HG03575 (cell line): ENCODE measurements around the gene RDH8.
"Not testable (repeated sequence)": the region's sequence is repeated elsewhere in the genome, so short reads cannot be mapped to it uniquely, and the experiment has no call there.

ENCODE experiments used
- ATAC-seq: cut with Tn5 transposase; IDR thresholded peaks from one replicate; pipeline ENCODE4 v1.9.1; 2021; ENCODE audit not compliant: unreplicated experiment, insufficient number of reproducible peaks, low FRiP score; ENCODE audit errors: extremely low read depth

Gene RDH8

DNA sequence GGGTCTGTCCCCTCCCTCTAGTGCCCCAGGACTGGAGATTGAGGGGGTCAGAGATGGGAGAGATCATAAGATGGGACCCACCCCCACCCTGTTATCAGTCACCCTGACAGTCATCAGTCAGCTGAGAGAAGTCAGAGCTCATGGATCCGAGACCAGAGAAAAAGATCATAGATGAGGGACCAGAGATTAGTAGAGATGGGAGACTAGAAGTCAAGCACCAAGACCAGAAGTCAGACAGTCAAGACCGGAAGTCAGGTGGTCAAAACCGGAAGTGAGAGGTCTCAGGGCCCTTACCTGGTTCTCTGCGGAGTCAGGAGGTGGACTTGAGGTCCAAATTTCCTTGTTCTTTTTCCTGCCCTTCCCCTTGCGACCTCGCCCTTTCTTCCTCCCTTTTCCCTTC lies 10.0 kb upstream of the RDH8 start:
- ATAC-seq, result no peak

DNA sequence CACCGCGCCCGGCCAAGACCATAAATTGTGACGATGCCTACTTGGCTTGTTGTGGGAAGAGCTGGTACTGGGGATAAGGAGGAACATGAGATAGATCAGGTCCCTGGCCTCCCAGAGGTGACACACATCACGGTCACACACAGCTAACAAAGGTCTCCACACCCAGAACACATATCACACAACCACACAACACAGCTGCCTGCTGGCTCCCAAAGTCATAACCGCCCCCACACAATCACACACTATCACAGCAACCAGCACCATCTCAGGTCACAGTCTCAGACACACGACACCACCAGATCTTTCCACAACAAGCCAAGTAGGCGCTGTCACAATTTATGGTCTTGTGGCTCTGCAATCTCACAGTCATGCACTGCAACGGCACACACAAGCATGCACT lies 8.7 kb upstream of the RDH8 start:
- ATAC-seq, result no peak

GRCh38 chr19:10005632-10006334 lies 7.5 kb upstream of the RDH8 start:
- ATAC-seq, result no peak

DNA sequence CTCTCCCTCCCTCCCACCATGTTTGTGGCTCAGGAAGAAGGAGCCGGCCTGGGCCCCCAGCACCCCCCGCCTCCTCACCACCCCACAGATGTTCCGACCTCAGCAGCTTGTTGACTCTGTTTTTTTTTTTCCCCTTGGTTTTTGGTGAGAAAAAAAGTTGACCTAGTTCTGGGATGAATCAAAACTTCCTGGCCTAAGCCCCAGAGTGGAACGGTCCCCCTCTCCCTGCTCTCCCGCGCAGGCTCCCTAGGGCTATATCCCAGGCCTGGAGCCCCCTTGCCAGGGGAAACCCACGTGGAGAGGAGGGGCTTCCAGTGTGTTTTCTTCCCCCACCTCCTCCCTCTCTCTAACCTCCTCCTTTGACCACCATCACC lies 7.0 kb upstream of the RDH8 start:
- ATAC-seq, result no peak

DNA sequence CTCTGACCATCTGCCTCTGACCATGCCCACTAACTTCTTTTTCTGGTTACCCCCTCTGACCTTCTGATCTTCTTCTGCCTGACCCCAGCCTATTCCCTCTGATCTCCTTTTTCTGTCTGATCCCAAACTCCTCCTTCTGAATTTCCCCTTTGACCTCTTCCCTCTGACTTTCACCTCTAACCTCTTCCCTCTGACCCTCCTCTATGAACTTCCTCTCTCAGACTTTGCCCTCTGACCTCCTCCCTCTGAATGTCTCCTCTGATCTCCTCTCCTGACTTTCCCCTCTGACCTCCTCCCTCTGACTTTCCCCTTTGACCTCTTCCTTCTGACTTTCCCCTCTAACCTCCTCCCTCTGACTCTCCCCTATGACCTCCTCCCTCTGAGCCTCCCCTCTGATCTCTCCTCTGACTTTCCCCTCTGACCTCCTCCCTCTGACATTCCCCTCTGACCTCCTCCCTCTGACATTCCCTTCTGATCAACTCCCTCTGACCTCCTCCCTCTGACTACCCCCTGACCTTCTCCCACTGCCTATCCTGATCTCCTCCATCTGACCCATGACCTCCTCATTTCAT lies 6.4 kb upstream of the RDH8 start:
- ATAC-seq, result no peak

DNA sequence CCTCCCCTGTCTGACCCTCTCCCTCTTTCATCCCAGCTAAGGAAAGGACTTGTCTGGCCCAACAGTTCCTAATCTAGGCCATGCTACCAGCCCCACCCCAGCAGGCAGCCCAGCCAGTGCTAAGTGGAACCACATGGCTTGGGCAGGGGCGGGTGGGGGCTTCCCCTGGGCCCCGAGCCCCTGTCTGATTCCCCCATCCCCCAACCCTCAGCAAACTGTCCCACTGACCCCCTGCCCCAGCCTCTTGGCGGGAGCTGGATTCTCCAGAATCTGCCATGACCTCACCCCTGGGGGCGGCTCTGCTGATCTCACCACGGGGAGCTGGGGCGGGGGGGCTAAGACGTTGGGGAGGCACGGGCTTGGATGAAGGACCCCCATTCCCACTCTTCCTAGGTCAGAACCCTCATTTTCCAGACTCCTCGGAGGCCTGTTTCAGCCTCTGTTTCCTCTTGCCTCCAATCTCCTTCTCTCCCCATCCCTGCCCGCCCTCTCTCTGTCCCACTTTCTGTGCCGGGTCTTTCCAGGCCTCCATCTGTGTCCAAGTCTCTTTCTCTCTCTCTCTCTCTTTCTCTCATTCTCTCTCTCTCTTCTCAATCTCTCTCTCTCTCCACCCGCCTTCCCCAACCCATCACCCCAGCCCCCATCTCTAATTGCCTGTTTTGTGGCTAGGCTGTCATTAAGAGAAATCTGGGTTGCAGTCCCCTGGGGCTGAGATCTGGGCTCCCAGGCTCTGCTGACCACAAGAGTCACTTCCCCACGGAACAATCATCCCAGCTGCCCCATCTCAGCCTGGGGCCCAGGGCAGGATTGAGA lies 5.7 kb upstream of the RDH8 start:
- no peak for ATAC-seq

DNA sequence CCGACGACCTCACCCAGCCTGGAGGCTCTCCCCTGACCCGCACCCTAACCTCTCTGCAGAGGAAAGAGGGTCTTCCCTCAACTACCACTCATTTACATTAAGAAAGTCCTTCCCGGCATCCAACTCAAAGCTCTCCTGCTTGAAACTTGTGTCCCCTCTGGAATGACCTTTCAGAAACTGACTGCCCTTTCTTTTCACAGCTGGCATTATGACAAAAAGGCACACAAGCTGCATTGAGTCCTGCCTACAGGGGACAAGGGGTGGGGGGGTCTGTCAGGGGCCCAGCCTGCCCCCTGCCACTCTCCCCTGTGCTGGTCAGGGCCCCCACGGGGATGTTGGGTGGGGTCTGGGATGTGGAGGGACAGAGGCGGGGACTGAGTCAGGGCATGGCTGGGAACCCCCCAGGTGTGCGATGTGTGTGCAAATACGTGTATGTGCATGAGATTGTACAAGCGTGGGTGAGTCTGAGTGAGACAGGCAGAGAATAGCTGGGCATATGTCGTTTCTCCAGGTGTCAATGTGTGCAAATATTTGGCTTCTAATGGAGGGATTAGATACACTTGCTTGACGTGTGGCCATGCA lies 5.0 kb upstream of the RDH8 start:
- ATAC-seq, result no peak

- no peak for ATAC-seq
Measured at GRCh38 chr19:10009714-10010224, 3.5 kb upstream of the RDH8 start.

DNA sequence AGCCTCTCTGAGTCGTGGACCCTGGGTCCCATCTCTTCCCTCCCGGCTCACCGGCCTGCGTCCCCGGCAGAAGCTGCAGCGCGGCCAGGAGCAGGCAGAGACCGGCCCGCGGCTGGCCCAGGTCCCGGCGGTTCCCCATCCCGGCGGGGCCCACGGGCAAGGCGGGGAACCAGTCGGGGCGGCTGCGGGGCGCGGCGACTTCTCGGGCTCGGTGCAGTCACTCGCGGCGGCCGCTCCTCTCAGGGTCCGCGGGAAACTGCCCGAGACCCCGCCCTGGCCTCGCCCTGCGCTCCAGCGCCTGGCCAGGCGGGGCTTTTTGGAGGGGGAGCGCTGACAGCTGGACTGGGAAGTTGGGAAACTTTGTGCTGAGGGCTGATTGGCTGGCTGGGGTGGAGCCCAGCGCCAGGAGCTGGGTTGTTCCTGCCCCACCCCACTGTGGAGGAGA lies 3.0 kb upstream of the RDH8 start, which contains the start of gene COL5A3:
Gene COL5A3, minus strand, starts transcription at position 258 of the 445 bp plus-strand sequence. Its CDS starts 119 bp downstream, at position 139.
- no peak for ATAC-seq

GRCh38 chr19:10010939-10011338 lies 2.3 kb upstream of the RDH8 start:
- no peak for ATAC-seq

DNA sequence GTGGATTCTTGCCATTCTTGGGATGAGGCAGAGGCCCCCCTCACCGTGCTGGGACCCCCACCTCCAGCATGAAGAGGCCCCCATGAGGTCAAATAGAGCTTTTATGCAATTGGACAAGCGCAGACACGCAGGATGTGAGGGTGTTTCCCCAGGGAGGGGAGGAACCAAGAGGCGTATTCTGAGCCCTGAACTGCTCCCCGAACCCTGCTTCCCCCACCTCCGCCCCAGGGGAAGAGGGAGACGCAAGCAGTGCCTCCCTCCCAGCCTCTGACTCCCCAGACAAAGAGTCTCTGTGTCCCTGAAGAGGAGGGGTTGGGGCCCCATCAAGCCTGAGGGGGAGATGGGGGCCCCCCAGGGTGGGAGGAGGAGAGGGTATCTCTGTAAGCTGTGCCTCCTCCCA lies 1.3 kb upstream of the RDH8 start:
- ATAC-seq, result no peak

GRCh38 chr19:10013834-10014618 lies 743 bp downstream of the RDH8 start:
- no peak for ATAC-seq

- ATAC-seq, result no peak
Measured at GRCh38 chr19:10018263-10018662, 5.0 kb downstream of the RDH8 start.

- ATAC-seq, result no peak
Measured at GRCh38 chr19:10018786-10019185, 5.5 kb downstream of the RDH8 start.

DNA sequence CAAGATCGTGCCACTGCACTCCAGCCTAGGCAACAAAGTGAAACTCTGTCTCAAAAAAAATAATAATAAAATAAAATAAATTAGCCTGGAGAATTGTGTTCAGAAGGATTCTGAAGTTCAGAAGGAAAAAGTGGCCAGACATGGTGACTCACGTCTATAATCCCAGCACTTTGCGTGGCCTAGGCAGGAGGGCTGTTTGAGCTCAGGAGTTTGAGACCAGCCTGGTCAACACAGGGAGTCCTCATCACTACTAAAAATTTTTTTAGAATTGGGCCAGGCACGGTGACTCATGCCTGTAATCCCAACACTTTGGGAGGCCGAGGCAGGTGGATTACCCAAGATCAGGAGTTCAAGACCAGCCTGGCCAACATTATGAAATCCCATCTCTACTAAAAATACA lies 6.0 kb downstream of the RDH8 start:
- ATAC-seq, result no peak

DNA sequence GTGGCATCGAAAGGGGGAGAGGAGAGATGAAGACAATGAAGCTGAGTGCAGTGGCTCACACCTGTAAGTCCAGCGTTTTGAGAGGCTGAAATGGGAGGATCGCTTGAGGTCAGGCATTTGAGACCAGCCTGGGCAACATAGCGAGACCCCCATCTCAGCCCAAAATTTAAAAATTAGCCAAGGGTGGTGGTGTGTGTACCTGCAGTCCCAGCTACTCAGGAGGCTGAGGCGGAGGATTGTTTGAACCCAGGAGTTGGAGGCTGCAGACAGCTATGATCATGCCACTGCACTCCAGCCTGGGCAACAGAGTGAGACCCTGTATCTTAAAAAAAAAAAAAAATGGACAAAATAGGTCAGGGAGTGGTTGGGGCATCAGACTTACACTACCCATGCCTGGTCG lies 7.6 kb downstream of the RDH8 start:
- no peak for ATAC-seq

GRCh38 chr19:10021446-10021845 lies 8.2 kb downstream of the RDH8 start:
- ATAC-seq, result no peak

DNA sequence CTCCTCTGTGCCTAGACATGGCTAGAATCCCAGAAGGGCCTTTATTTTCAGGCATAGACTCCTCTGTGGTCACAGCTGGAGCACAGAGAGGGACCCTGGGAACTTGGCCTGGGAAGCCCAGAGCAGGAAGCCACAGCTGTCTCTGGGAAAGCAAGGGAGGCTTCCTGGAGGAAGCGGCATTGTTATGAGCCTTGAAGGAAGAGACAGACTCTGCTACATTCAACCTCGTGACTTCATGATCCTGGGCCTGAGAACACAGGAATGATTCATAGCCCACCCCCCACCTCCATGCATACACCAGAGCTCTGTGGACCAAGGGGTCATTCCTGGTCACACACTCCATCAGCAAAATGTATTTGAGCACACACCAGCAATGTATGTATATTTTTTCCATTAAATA lies 8.6 kb downstream of the RDH8 start:
- ATAC-seq, result no peak

DNA sequence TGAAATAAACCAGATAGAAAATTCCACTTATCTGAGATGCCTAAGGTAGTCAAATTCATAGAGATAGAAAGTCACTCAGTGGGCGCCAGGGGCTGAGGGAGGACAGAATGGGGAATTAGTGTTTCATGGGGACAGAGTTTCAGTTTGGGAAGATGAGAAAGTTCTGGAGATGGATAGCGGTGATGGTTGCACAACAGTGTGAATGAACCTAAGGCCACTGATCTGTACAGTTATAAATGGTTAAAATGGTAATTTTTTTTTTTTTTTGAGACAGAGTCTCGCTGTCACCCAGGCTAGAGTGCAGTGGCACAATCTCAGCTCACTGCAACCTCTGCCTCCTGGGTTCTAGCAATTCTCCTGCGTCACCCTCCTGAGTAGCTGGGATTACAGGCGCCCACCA lies 9.8 kb downstream of the RDH8 start:
- ATAC-seq, result not testable (repeated sequence)
